MM.1S (cell line): Measurements from ENCODE around the gene LILRA6.

Source experiments
- CTCF ChIP-seq: fragments of 300-600 bp; sonication (generic); IDR thresholded peaks from 2 replicates; pipeline ENCODE4 v1.5.1; 2016; ENCODE audit warnings: antibody characterized with exemption, low read length, mixed read lengths
- EZH2phosphoT487 ChIP-seq: fragments of 300-600 bp; sonication (generic); IDR thresholded peaks from 2 replicates; pipeline ENCODE4 v1.6.1; 2018; ENCODE audit warnings: antibody characterized with exemption, low read length

GRCh38 chr19:54254195-54254906, 11.8 kb upstream of the LILRA6 start:
- no peak for TF ChIP-seq CTCF
- TF ChIP-seq EZH2phosphoT487, result no peak
